Activated T-cell treated with anti-CD3 and anti-CD28 coated beads, Interleukin-2, amount 50 U/mL, for 72 hours (primary cell): ENCODE results near the gene IGSF11. TPM values are rescaled to one million over a fixed set of nuclear protein-coding genes. Genes with fewer than 3 reads are reported as not detected.
A peak's percentile ranks its signal among the peaks of the same experiment; 100 is the strongest.

Experiments used
- ATAC-seq, 2 donors: fragments of 150-1000 bp; cut with Tn5 transposase; replicated peaks in 1 of 2; 2 replicates each; pipeline ENCODE4 v1.10.0; 2021; ENCODE audit warnings: moderate library complexity in 2 of 2, mild to moderate bottlenecking in 1 of 2
- DNase-seq, 2 donors: peaks; one replicate each; pipeline ENCODE4 v3.0.0; 2021 to 2022; ENCODE audit warnings: mixed read lengths in 1 of 2
- H3K27ac Mint-ChIP-seq: one replicate; pipeline ENCODE4 v1.8.0; 2022; ENCODE audit warnings: mild to moderate bottlenecking, moderate library complexity, mixed read lengths
- H3K27me3 Mint-ChIP-seq: one replicate; pipeline ENCODE4 v1.8.0; 2022; ENCODE audit warnings: low read depth, mixed read lengths
- H3K36me3 Mint-ChIP-seq, 2 donors: one replicate each; pipeline ENCODE4 v1.8.0; 2022; ENCODE audit warnings: mixed read lengths in 2 of 2, mild to moderate bottlenecking in 1 of 2; ENCODE audit not compliant: insufficient read depth in 2 of 2
- H3K4me1 Mint-ChIP-seq: one replicate; pipeline ENCODE4 v1.8.0; 2022; ENCODE audit warnings: low read depth, mixed read lengths
- H3K4me3 Mint-ChIP-seq, 2 donors: one replicate each; pipeline ENCODE4 v1.8.0; 2022; ENCODE audit warnings: mild to moderate bottlenecking in 2 of 2, mixed read lengths in 2 of 2, moderate library complexity in 2 of 2
- H3K9me3 Mint-ChIP-seq, 2 donors: one replicate each; pipeline ENCODE4 v1.8.0; 2022; ENCODE audit warnings: mixed read lengths in 2 of 2
- total RNA-seq, 2 donors: library from RNA; stranded (reverse); gene quantifications; one replicate each; pipeline ENCODE4 v1.2.3, GENCODE V29; 2022

Gene IGSF11
- total RNA-seq, 2 donors from 2014 or later, result 0.19 TPM; not detected in 1

GRCh38 chr3:118960876-118961450 is 73.7 kb downstream of the IGSF11 start:
- Mint-ChIP-seq H3K27me3 (no peaks in the 10 kb centered on the region), H3K27ac (no peak overlapping the region), H3K9me3 (no peaks in the 10 kb centered on the region), H3K4me1 (peaks cover 19% of the 10 kb centered on the region), H3K4me3 (no peak overlapping the region), H3K36me3 (no peaks in the 10 kb centered on the region)
- DNase-seq (no peak), ATAC-seq (no peak)

GRCh38 chr3:118955914-118956556 is 78.6 kb downstream of the IGSF11 start:
- peaks cover 0 to 1% of the 10 kb centered on the region in 2 donors for H3K36me3 Mint-ChIP-seq
- H3K27me3 Mint-ChIP-seq, result no peaks in the 10 kb centered on the region
- peaks cover 39% of the 10 kb centered on the region for H3K4me1 Mint-ChIP-seq
- no peaks in the 10 kb centered on the region for H3K9me3 Mint-ChIP-seq
- ATAC-seq (peak; percentile 52 to 62), DNase-seq (no peak)
- peak overlapping the region; percentile 47 to 57 for H3K4me3 Mint-ChIP-seq
- H3K27ac Mint-ChIP-seq, result peak overlapping the region; percentile 89

GRCh38 chr3:118951089-118951488 is 83.6 kb downstream of the IGSF11 start:
- Mint-ChIP-seq H3K4me3 (no peak overlapping the region), H3K9me3 (no peaks in the 10 kb centered on the region), H3K4me1 (peaks cover 42% of the 10 kb centered on the region), H3K27ac (no peak overlapping the region), H3K27me3 (no peaks in the 10 kb centered on the region), H3K36me3 (peaks cover 0 to 1% of the 10 kb centered on the region in 2 donors)
- ATAC-seq (peak; percentile 71 to 79), DNase-seq (no peak)

- Mint-ChIP-seq H3K9me3 (no peaks in the 10 kb centered on the region), H3K27me3 (no peaks in the 10 kb centered on the region), H3K4me1 (peaks cover 31% of the 10 kb centered on the region), H3K4me3 (peak overlapping the region; percentile 53 to 69), H3K36me3 (no peaks in the 10 kb centered on the region), H3K27ac (peak overlapping the region; percentile 83)
- ATAC-seq, result peak; percentile 58 to 65
- no peak for DNase-seq
These were observed 85.4 kb downstream of the IGSF11 start for GRCh38 chr3:118949113-118949760.

- no peaks in the 10 kb centered on the region for H3K36me3 Mint-ChIP-seq
- ATAC-seq (no peak), DNase-seq (no peak)
- H3K27me3 Mint-ChIP-seq, result no peaks in the 10 kb centered on the region
- H3K9me3 Mint-ChIP-seq, result no peaks in the 10 kb centered on the region
- no peak overlapping the region for H3K27ac Mint-ChIP-seq
- H3K4me1 Mint-ChIP-seq, result peaks cover 31% of the 10 kb centered on the region
- no peak overlapping the region for H3K4me3 Mint-ChIP-seq
These were observed 86.5 kb downstream of the IGSF11 start for GRCh38 chr3:118948146-118948545.

GRCh38 chr3:118946449-118946848 is 88.2 kb downstream of the IGSF11 start:
- ATAC-seq (peak; percentile 49 to 62), DNase-seq (no peak)
- Mint-ChIP-seq H3K4me3 (no peak overlapping the region), H3K27me3 (no peaks in the 10 kb centered on the region), H3K9me3 (no peaks in the 10 kb centered on the region), H3K4me1 (peaks cover 45% of the 10 kb centered on the region), H3K36me3 (no peaks in the 10 kb centered on the region), H3K27ac (no peak overlapping the region)

GRCh38 chr3:118945834-118946233 is 88.8 kb downstream of the IGSF11 start:
- Mint-ChIP-seq H3K27me3 (no peaks in the 10 kb centered on the region), H3K27ac (no peak overlapping the region), H3K9me3 (no peaks in the 10 kb centered on the region), H3K36me3 (no peaks in the 10 kb centered on the region), H3K4me3 (no peak overlapping the region), H3K4me1 (peaks cover 40% of the 10 kb centered on the region)
- ATAC-seq (no peak), DNase-seq (no peak)

GRCh38 chr3:118943597-118943996 is 91.0 kb downstream of the IGSF11 start:
- no peak for DNase-seq
- peaks cover 0 to 3% of the 10 kb centered on the region in 2 donors for H3K36me3 Mint-ChIP-seq
- no peak overlapping the region for H3K27ac Mint-ChIP-seq
- no peak overlapping the region for H3K4me3 Mint-ChIP-seq
- H3K27me3 Mint-ChIP-seq, result no peaks in the 10 kb centered on the region
- peaks cover 33% of the 10 kb centered on the region for H3K4me1 Mint-ChIP-seq
- peaks cover 0 to 2% of the 10 kb centered on the region in 2 donors for H3K9me3 Mint-ChIP-seq
- no peak for ATAC-seq

- ATAC-seq, result no peak
- Mint-ChIP-seq H3K4me1 (peaks cover 30% of the 10 kb centered on the region), H3K36me3 (peaks cover 0 to 3% of the 10 kb centered on the region in 2 donors), H3K27me3 (no peaks in the 10 kb centered on the region), H3K9me3 (peaks cover 0 to 2% of the 10 kb centered on the region in 2 donors), H3K4me3 (peak overlapping the region in 1 of 2 donors; percentile 3), H3K27ac (no peak overlapping the region)
- DNase-seq, result no peak
These were observed 92.0 kb downstream of the IGSF11 start for GRCh38 chr3:118942671-118943070.

- peak overlapping the region in 1 of 2 donors; percentile 3 for H3K4me3 Mint-ChIP-seq
- H3K36me3 Mint-ChIP-seq, result peaks cover 0 to 3% of the 10 kb centered on the region in 2 donors
- no peak overlapping the region for H3K27ac Mint-ChIP-seq
- ATAC-seq (no peak), DNase-seq (no peak)
- H3K4me1 Mint-ChIP-seq, result peaks cover 30% of the 10 kb centered on the region
- H3K9me3 Mint-ChIP-seq, result peaks cover 0 to 2% of the 10 kb centered on the region in 2 donors
- H3K27me3 Mint-ChIP-seq, result no peaks in the 10 kb centered on the region
These were observed 92.5 kb downstream of the IGSF11 start for GRCh38 chr3:118942195-118942594.

GRCh38 chr3:118941236-118941635 is 93.4 kb downstream of the IGSF11 start:
- H3K27ac Mint-ChIP-seq, result no peak overlapping the region
- peaks cover 0 to 2% of the 10 kb centered on the region in 2 donors for H3K9me3 Mint-ChIP-seq
- peaks cover 30% of the 10 kb centered on the region for H3K4me1 Mint-ChIP-seq
- H3K27me3 Mint-ChIP-seq, result no peaks in the 10 kb centered on the region
- no peak overlapping the region for H3K4me3 Mint-ChIP-seq
- ATAC-seq (peak in 1 of 2 donors; percentile 51), DNase-seq (no peak)
- H3K36me3 Mint-ChIP-seq, result peaks cover 0 to 3% of the 10 kb centered on the region in 2 donors

GRCh38 chr3:118938183-118938961 is 96.3 kb downstream of the IGSF11 start:
- Mint-ChIP-seq H3K27me3 (no peaks in the 10 kb centered on the region), H3K4me3 (peak overlapping the region in 1 of 2 donors; percentile 51), H3K27ac (peak overlapping the region; percentile 21), H3K4me1 (peaks cover 24% of the 10 kb centered on the region), H3K36me3 (peaks cover 0 to 3% of the 10 kb centered on the region in 2 donors), H3K9me3 (peaks cover 0 to 2% of the 10 kb centered on the region in 2 donors)
- ATAC-seq (peak; percentile 74 to 79), DNase-seq (no peak)

- DNase-seq (no peak), ATAC-seq (no peak)
- Mint-ChIP-seq H3K4me1 (peaks cover 12% of the 10 kb centered on the region), H3K9me3 (peaks cover 0 to 2% of the 10 kb centered on the region in 2 donors), H3K27me3 (no peaks in the 10 kb centered on the region), H3K27ac (no peak overlapping the region), H3K36me3 (peaks cover 0 to 3% of the 10 kb centered on the region in 2 donors), H3K4me3 (no peak overlapping the region)
These were observed 97.8 kb downstream of the IGSF11 start for GRCh38 chr3:118936811-118937210.
